Caco-2 (cell line): Measurements from ENCODE around the gene JUN. TPM values are rescaled to one million over a fixed set of nuclear protein-coding genes. Genes with fewer than 3 reads are reported as not detected.
A peak's percentile ranks its signal among the peaks of the same experiment; 100 is the strongest.

Source experiments
- Bru-seq: library from RNA; stranded (reverse); fragments of 400-500 nt; gene quantifications from one replicate; lab custom pipeline; 2021; lab: Mats Ljungman, UMichigan
- BruChase-seq, 2 experiments: library from RNA; stranded (reverse); fragments of 400-500 nt; gene quantifications; one replicate each; lab custom pipeline; 2021; lab: Mats Ljungman, UMichigan
- BruUV-seq: library from RNA; stranded (reverse); fragments of 400-500 nt; replicated peaks from 2 replicates; lab custom pipeline; 2021; lab: Mats Ljungman, UMichigan
- CTCF ChIA-PET: fragments of 300-600 bp; sonication (Branson Sonifier 250); formaldehyde crosslinking; loops from one replicate; lab custom pipeline; 2022; ENCODE audit warnings: antibody characterized with exemption; lab: Charles Lee
- POLR2A ChIA-PET: fragments of 300-600 bp; sonication (Branson Sonifier 250); formaldehyde crosslinking; loops from one replicate; lab custom pipeline; 2022; ENCODE audit warnings: antibody characterized with exemption; lab: Charles Lee
- DNase-seq, 2 experiments: peaks; one replicate each; pipeline versions ENCODE4 v3.0.0 to v3.0.0-alpha.2; 2020 to 2022
- H3K27me3 ChIP-seq: replicated peaks from 2 replicates; pipeline ENCODE4 v1.6.0; 2011; ENCODE audit warnings: low read length; ENCODE audit not compliant: control insufficient read depth, insufficient read depth
- H3K36me3 ChIP-seq: 2 replicates; pipeline ENCODE4 v1.5.1; 2011; ENCODE audit warnings: low read length; ENCODE audit not compliant: control insufficient read depth, insufficient read depth
- H3K4me1 ChIP-seq: fragments of 250-450 bp; sonication (Bioruptor Pico); 2 replicates; pipeline ENCODE4 v1.5.1; 2020; ENCODE audit warnings: mild to moderate bottlenecking
- H3K4me3 ChIP-seq: 2 replicates; pipeline ENCODE4 v1.5.1; 2011; ENCODE audit warnings: low read depth, mild to moderate bottlenecking, control low read depth, low read length
- H3K9me3 ChIP-seq: fragments of 250-450 bp; sonication (Bioruptor Pico); 2 replicates; pipeline ENCODE4 v1.5.1; 2020; ENCODE audit warnings: mild to moderate bottlenecking, moderate library complexity
- H3K27ac Mint-ChIP-seq: one replicate; pipeline ENCODE4 v1.8.0; 2022; ENCODE audit warnings: mixed read lengths; ENCODE audit not compliant: unreplicated experiment
- H3K27me3 Mint-ChIP-seq: one replicate; pipeline ENCODE4 v1.8.0; 2022; ENCODE audit warnings: mixed read lengths; ENCODE audit not compliant: insufficient read depth, unreplicated experiment
- H3K36me3 Mint-ChIP-seq: one replicate; pipeline ENCODE4 v1.8.0; 2022; ENCODE audit warnings: mild to moderate bottlenecking, mixed read lengths; ENCODE audit not compliant: insufficient read depth, unreplicated experiment
- H3K4me1 Mint-ChIP-seq: one replicate; pipeline ENCODE4 v1.8.0; 2022; ENCODE audit warnings: low read depth, mixed read lengths; ENCODE audit not compliant: unreplicated experiment
- H3K4me3 Mint-ChIP-seq: one replicate; pipeline ENCODE4 v1.8.0; 2022; ENCODE audit warnings: mild to moderate bottlenecking, moderate library complexity, mixed read lengths; ENCODE audit not compliant: unreplicated experiment
- H3K9me3 Mint-ChIP-seq: one replicate; pipeline ENCODE4 v1.8.0; 2022; ENCODE audit warnings: mixed read lengths; ENCODE audit not compliant: unreplicated experiment
- CTCF ChIP-seq, 2 experiments: fragments of 200-600 bp in 1 of 2; IDR thresholded peaks; 1 replicate in 1 of 2; 2 replicates in 1 of 2; pipeline versions ENCODE4 v1.5.1 to v1.8.0; 2011 to 2022; ENCODE audit warnings: antibody characterized with exemption in 1 of 2, control low read depth in 1 of 2, inconsistent platforms in 1 of 2, low read depth in 1 of 2, low read length in 1 of 2, mild to moderate bottlenecking in 1 of 2, moderate library complexity in 1 of 2; ENCODE audit not compliant: insufficient read depth in 1 of 2, severe bottlenecking in 1 of 2, unreplicated experiment in 1 of 2
- intact Hi-C: fragments of 100-400 bp; cut with micrococcal nuclease; formaldehyde crosslinking; loops from one replicate; pipeline ENCODE4 v1.10.0; 2022; ENCODE audit not compliant: unreplicated experiment
- long read RNA-seq: library from polyadenylated mRNA; stranded (forward); transcript quantifications from one replicate; pipeline ENCODE4 v2.0.0, GENCODE V29; 2022
- total RNA-seq: library from RNA; stranded (reverse); gene quantifications from 2 replicates; pipeline ENCODE4 v1.2.3, GENCODE V29; 2022

Gene JUN
- 25.7 and 28.2 TPM in 2 replicates for total RNA-seq
- Bru-seq, nascent RNA = percentile 98 among the genes with signal in this experiment
- BruChase-seq, experiment 1, labeled RNA remaining after a 2-hour chase = percentile 83 among the genes with signal in this experiment
- BruChase-seq, experiment 2, labeled RNA remaining after a 6-hour chase = percentile 82 among the genes with signal in this experiment
- long read RNA-seq, transcript JUN-201 (1 exons, 3,540 nt) = major isoform, 10 of 11 reads
- long read RNA-seq, partial matches to known transcripts = 0 of 11 reads
- long read RNA-seq, other reads (novel, unspliced or antisense) = 1 of 11 reads

GRCh38 chr1:58783993-58784757 lies at the start of gene JUN:
Gene JUN, minus strand, starts transcription at chr1:58784047. Its CDS starts 977 bp downstream, at chr1:58783070.
- H3K4me3 Mint-ChIP-seq = peak within 1 kb of the TSS; percentile 83
- no peaks in the 10 kb centered on the region for H3K36me3 ChIP-seq
- H3K27me3 Mint-ChIP-seq = no peaks in the 10 kb centered on the region
- peak within 1 kb of the TSS; percentile 94 for H3K27ac Mint-ChIP-seq
- peaks cover 7% of the 10 kb centered on the region; the same call in 1 of the 2 replicates for H3K4me1 ChIP-seq
- peak within 1 kb of the TSS; percentile 70 for H3K4me3 ChIP-seq
- H3K4me1 Mint-ChIP-seq = peaks cover 8% of the 10 kb centered on the region
- DNase-seq = peak; percentile 95 to 97
- intact Hi-C loops = loop anchor here (1.0 to 10.0 kb wide), 6 partner anchors 31 to 915 kb away; partner anchors contain the start of gene FGGY
- no peaks in the 10 kb centered on the region for H3K9me3 Mint-ChIP-seq
- no TSS peak for BruUV-seq
- POLR2A ChIA-PET = interaction anchor here (0.5 to 1.2 kb wide), 17 partner anchors 17 to 920 kb away, joined by 3 to 7 read pairs (median 4); partner anchors contain the start of gene FGGY
- H3K9me3 ChIP-seq = no peaks in the 10 kb centered on the region
- peaks cover 58% of the 10 kb centered on the region for H3K36me3 Mint-ChIP-seq
- TF ChIP-seq CTCF (IDR thresholded peaks at IDR 0.05; ENCODE audit: insufficient read depth in 1 of 2, low read depth in 1 of 2, low read length in 1 of 2, severe bottlenecking in 1 of 2, unreplicated experiment in 1 of 2) = no peak
- H3K27me3 ChIP-seq = no peaks in the 10 kb centered on the region
- CTCF ChIA-PET = interaction anchor here (0.7 to 1.4 kb wide), 3 partner anchors 74 to 975 kb away, joined by 3 to 4 read pairs (median 3); no protein-coding TSS in a partner anchor

GRCh38 chr1:58833166-58833565 lies 49.3 kb upstream of the JUN start:
- Mint-ChIP-seq H3K36me3 (peaks cover 4% of the 10 kb centered on the region), H3K9me3 (peaks cover 8% of the 10 kb centered on the region), H3K4me1 (no peaks in the 10 kb centered on the region), H3K4me3 (no peak overlapping the region), H3K27ac (no peak overlapping the region), H3K27me3 (no peaks in the 10 kb centered on the region)
- no peak for DNase-seq
- intact Hi-C loops = no loop called here
- no peak overlapping the region for H3K4me3 ChIP-seq
- H3K9me3 ChIP-seq = no peaks in the 10 kb centered on the region
- TF ChIP-seq CTCF (IDR thresholded peaks at IDR 0.05; ENCODE audit: insufficient read depth in 1 of 2, low read depth in 1 of 2, low read length in 1 of 2, severe bottlenecking in 1 of 2, unreplicated experiment in 1 of 2) = no peak
- H3K36me3 ChIP-seq = no peaks in the 10 kb centered on the region
- H3K27me3 ChIP-seq = no peaks in the 10 kb centered on the region
- no TSS peak for BruUV-seq
- no peaks in the 10 kb centered on the region for H3K4me1 ChIP-seq
- ChIA-PET POLR2A (no interaction called here), CTCF (no interaction called here)

GRCh38 chr1:58830291-58830690 lies 46.4 kb upstream of the JUN start:
- H3K36me3 ChIP-seq = no peaks in the 10 kb centered on the region
- H3K36me3 Mint-ChIP-seq = peaks cover 4% of the 10 kb centered on the region
- no peak overlapping the region for H3K4me3 Mint-ChIP-seq
- CTCF ChIA-PET = no interaction called here
- no peak overlapping the region for H3K27ac Mint-ChIP-seq
- POLR2A ChIA-PET = no interaction called here
- H3K27me3 Mint-ChIP-seq = no peaks in the 10 kb centered on the region
- intact Hi-C loops = no loop called here
- H3K27me3 ChIP-seq = no peaks in the 10 kb centered on the region
- TF ChIP-seq CTCF (IDR thresholded peaks at IDR 0.05; ENCODE audit: insufficient read depth in 1 of 2, low read depth in 1 of 2, low read length in 1 of 2, severe bottlenecking in 1 of 2, unreplicated experiment in 1 of 2) = no peak
- DNase-seq = no peak
- H3K4me3 ChIP-seq = no peak overlapping the region
- H3K9me3 ChIP-seq = peaks cover 7% of the 10 kb centered on the region
- H3K9me3 Mint-ChIP-seq = peaks cover 17% of the 10 kb centered on the region
- BruUV-seq = no TSS peak
- H3K4me1 ChIP-seq = no peaks in the 10 kb centered on the region
- no peaks in the 10 kb centered on the region for H3K4me1 Mint-ChIP-seq
